Suprapubic skin (tissue), 4 donors: ENCODE measurements around the gene PCIF1. TPM values are rescaled to one million over a fixed set of nuclear protein-coding genes. Genes with fewer than 3 reads are reported as not detected.
A peak's percentile ranks its signal among the peaks of the same experiment; 100 is the strongest.

Source experiments
- DNase-seq, 2 donors: peaks; one replicate each; pipeline ENCODE4 v3.0.0-alpha.2; 2019; ENCODE audit warnings: low spot score in 2 of 2
- H3K27ac ChIP-seq: fragments of 200-600 bp; sonication (generic); one replicate; pipeline ENCODE4 v1.5.1; 2019
- H3K27me3 ChIP-seq: fragments of 200-600 bp; sonication (generic); one replicate; pipeline ENCODE4 v1.5.1; 2019
- H3K36me3 ChIP-seq: fragments of 200-600 bp; sonication (generic); one replicate; pipeline ENCODE4 v1.5.1; 2019
- H3K4me1 ChIP-seq: fragments of 200-600 bp; sonication (generic); one replicate; pipeline ENCODE4 v1.5.1; 2019
- H3K4me3 ChIP-seq: fragments of 200-600 bp; sonication (generic); one replicate; pipeline ENCODE4 v1.5.1; 2019; ENCODE audit warnings: mild to moderate bottlenecking
- H3K9me3 ChIP-seq: fragments of 200-600 bp; sonication (generic); one replicate; pipeline ENCODE4 v1.5.1; 2019
- CTCF ChIP-seq, 2 donors: fragments of 200-600 bp in 1 of 2; fragments of 450-650 bp in 1 of 2; sonication (generic) in 1 of 2; IDR thresholded peaks; one replicate each; pipeline ENCODE4 v1.5.1; 2016 to 2019; ENCODE audit warnings: antibody characterized with exemption in 2 of 2, mild to moderate bottlenecking in 1 of 2, moderate library complexity in 1 of 2
- EP300 ChIP-seq: sonication (generic); formaldehyde crosslinking; IDR thresholded peaks from one replicate; pipeline ENCODE4 v1.6.1; 2017; ENCODE audit warnings: antibody characterized with exemption
- POLR2A ChIP-seq, 2 donors: fragments of 450-650 bp; IDR thresholded peaks; one replicate each; pipeline ENCODE4 v1.6.1; 2017; ENCODE audit warnings: antibody characterized with exemption in 2 of 2, mild to moderate bottlenecking in 2 of 2, moderate library complexity in 2 of 2
- POLR2AphosphoS5 ChIP-seq, 3 donors: sonication (generic); formaldehyde crosslinking; IDR thresholded peaks; one replicate each; pipeline ENCODE4 v1.6.1; 2017; ENCODE audit warnings: antibody characterized with exemption in 3 of 3
- WGBS: methylation state at CpG from one replicate; pipeline ENCODE4 v1.1.5; 2018; 5-methylcytosine and 5-hydroxymethylcytosine counted together
- total RNA-seq, 4 donors: library from RNA; depleted of rRNA; stranded (reverse); fragments of >200 nt; gene quantifications; one replicate each; pipeline ENCODE4 v1.1.0, GENCODE V29; 2016

PCIF1 gene
- total RNA-seq, 4 donors from 2014 or later = 37.2 to 70.3 (median 42.4) TPM

- Histone ChIP-seq H3K36me3 (peaks cover 81% of the 10 kb centered on the region), H3K4me1 (no peaks in the 10 kb centered on the region), H3K4me3 (no peak overlapping the region), H3K27ac (no peak overlapping the region), H3K9me3 (no peaks in the 10 kb centered on the region), H3K27me3 (no peaks in the 10 kb centered on the region)
- no peak for TF ChIP-seq EP300
- no peak for TF ChIP-seq POLR2A (IDR thresholded peaks at IDR 0.05)
- no peak for TF ChIP-seq CTCF (IDR thresholded peaks at IDR 0.05)
- no peak for TF ChIP-seq POLR2AphosphoS5 (IDR thresholded peaks at IDR 0.05)
- peak; percentile 63 to 75 for DNase-seq
- 86% methylated on average over 16 of the region's 16 CpGs for WGBS
Observed at GRCh38 chr20:45959126-45959525, 24.6 kb downstream of the PCIF1 start.

GRCh38 chr20:45959956-45960630 is 25.6 kb downstream of the PCIF1 start:
- DNase-seq = peak; percentile 32 to 70
- Histone ChIP-seq H3K9me3 (no peaks in the 10 kb centered on the region), H3K27me3 (no peaks in the 10 kb centered on the region), H3K4me1 (no peaks in the 10 kb centered on the region), H3K4me3 (no peak overlapping the region), H3K27ac (no peak overlapping the region), H3K36me3 (peaks cover 90% of the 10 kb centered on the region)
- TF ChIP-seq POLR2A (IDR thresholded peaks at IDR 0.05) = no peak
- TF ChIP-seq POLR2AphosphoS5 (IDR thresholded peaks at IDR 0.05) = no peak
- no peak for TF ChIP-seq CTCF (IDR thresholded peaks at IDR 0.05)
- TF ChIP-seq EP300 = no peak
- WGBS = 92% methylated on average over 12 of the region's 14 CpGs

GRCh38 chr20:45962031-45962755 is 27.7 kb downstream of the PCIF1 start:
- WGBS = 96% methylated on average over 15 of the region's 26 CpGs

GRCh38 chr20:45963059-45964005 is 28.8 kb downstream of the PCIF1 start:
- Histone ChIP-seq H3K4me1 (no peaks in the 10 kb centered on the region), H3K9me3 (no peaks in the 10 kb centered on the region), H3K4me3 (no peak overlapping the region), H3K36me3 (peaks cover 96% of the 10 kb centered on the region), H3K27me3 (no peaks in the 10 kb centered on the region), H3K27ac (no peak overlapping the region)
- WGBS = 76% methylated on average over 27 of the region's 34 CpGs
- peak in 1 of 2 donors; percentile 61 for DNase-seq
- TF ChIP-seq EP300 (no peak), POLR2A (IDR thresholded peaks at IDR 0.05) (no peak), POLR2AphosphoS5 (IDR thresholded peaks at IDR 0.05) (no peak), CTCF (IDR thresholded peaks at IDR 0.05) (peak in 1 of 2 donors; percentile 22)

More at GRCh38 chr20:45962031-45962755, 27.7 kb downstream of the PCIF1 start:
- peak; percentile 56 to 71 for DNase-seq
- no peaks in the 10 kb centered on the region for H3K4me1 ChIP-seq
- H3K36me3 ChIP-seq = peaks cover 96% of the 10 kb centered on the region
- H3K4me3 ChIP-seq = no peak overlapping the region
- no peaks in the 10 kb centered on the region for H3K9me3 ChIP-seq
- no peaks in the 10 kb centered on the region for H3K27me3 ChIP-seq
- H3K27ac ChIP-seq = no peak overlapping the region
- no peak for TF ChIP-seq POLR2AphosphoS5 (IDR thresholded peaks at IDR 0.05)
- TF ChIP-seq EP300 = no peak
- no peak for TF ChIP-seq CTCF (IDR thresholded peaks at IDR 0.05)
- no peak for TF ChIP-seq POLR2A (IDR thresholded peaks at IDR 0.05)
